Measurements from ENCODE around the gene PDLIM4.

The PDLIM4 gene

DNA sequence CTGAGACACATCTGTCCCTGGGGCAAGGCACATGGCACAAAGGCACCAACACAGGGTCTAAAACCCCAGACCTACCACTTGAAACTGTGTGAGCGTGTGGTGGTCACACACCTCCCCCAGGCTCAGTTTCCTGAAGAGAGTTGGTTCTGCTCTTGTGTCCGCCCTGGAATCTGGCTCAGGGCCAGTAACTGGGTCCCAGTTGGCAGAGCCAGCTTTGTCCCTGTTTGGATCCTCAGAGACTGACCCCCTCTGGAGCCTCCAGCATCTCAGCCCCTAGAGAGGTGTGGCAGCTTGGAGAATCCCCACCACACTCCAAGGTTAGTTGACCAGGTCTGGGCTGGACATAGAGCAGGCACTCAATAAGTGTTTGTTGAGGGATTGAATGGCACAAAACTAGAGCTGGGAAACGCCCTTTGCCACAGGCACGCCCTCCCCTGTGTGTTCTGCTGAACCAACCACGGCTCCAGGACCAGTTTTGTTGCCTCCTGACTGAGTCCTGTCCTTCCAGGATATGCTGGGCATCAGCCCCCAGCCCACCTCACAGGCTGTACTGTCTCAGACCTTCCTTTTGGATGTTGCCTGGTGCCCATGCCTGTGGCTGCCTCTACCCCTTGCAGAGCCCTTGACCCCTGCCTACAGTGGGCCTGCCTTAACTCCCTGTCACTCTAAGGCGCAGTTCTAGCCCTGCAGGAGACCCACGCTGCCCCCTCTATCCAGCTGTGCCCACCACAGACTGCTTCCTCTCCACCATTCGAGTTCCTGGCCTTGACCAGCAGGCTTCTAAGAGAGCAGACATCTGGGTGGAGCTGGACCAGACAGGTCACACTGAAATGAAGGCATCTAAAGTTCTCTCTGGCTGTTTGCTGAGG is 3.8 kb upstream of the PDLIM4 start:
- Histone ChIP-seq H3K4me1 (ENCODE audit: insufficient read depth, low read length) (peaks cover 5% of the 10 kb centered on the region; the same call in 1 of the 2 replicates), H3K9me3 (ENCODE audit: control insufficient read depth, insufficient read depth, low read length) (no peaks in the 10 kb centered on the region), H3K36me3 (ENCODE audit: insufficient read depth, low read length) (no peaks in the 10 kb centered on the region), H3K9ac (ENCODE audit: low read depth, low read length) (no peak overlapping the region)

DNA sequence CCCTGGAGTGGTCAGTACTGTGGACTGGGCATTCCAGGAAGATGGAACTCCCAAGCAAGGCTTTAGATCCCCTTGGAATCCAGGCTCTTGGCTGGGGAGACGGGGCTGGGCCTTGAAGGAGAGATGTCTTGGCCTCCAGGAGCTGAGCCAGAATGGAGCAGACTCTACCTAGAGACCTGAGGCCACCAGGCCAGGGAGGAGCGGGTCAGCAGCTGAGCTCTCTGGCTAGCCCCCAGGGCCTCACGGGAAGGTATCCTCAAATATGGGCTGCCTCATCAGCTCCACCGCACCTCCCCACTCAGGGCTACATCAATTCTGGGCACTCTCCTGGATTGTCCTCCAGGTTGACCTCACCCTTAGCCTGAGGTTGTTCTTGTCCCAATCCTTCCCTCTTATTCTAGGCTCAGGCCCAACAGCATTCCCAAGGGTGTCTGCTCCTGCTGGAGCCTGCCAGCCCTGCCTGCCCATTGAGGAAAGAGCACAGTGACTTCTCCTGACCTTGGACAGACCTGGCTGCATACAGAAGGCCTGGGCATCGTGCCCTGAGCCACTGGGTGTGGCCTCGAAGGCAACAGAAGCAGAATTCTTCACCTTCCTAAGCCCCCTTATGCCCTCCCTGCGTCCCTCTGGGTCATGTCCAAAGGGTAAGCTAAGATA is 3.0 kb upstream of the PDLIM4 start:
- no peaks in the 10 kb centered on the region for H3K9me3 ChIP-seq (ENCODE audit: control insufficient read depth, insufficient read depth, low read length)

DNA sequence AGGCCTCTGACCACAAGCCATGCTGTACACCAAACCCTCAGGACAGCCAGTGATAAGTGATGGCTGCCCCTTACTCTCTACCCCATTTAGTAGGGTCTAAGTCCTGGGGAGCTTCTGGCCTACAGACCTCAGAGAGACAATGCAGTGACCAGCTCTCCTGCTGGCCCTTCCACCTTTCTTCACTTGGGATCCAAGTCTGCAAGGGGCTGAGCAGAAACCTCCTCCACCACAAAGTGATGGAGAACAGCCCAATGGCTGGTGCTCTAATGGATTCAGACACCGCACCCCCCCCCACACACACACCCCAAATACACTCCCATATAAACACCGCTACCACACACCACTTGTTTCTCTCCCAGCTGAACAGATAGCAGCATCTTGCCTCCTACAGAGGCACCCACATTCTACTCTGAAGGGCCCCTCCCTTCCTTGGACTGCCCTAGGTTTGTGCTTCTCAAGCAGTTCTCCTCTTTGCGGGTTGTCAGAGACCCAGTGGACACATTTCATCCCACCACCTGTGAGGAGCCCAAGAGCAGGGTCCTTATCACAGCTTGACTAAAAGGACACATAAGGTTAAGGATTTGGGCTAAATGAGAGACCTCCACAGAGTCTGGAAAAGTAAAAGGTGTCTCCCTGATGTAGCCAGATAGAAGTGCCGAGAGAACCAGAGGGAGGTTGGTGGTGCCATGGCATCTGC is 1.3 kb upstream of the PDLIM4 start:
- H3K4me1 ChIP-seq (ENCODE audit: insufficient read depth, low read length) = peaks cover 17% of the 10 kb centered on the region; the same call in 1 of the 2 replicates
- no peaks in the 10 kb centered on the region for H3K9me3 ChIP-seq (ENCODE audit: control insufficient read depth, insufficient read depth, low read length)
- no peaks in the 10 kb centered on the region for H3K36me3 ChIP-seq (ENCODE audit: insufficient read depth, low read length)
- no peak overlapping the region; the same call in 1 of the 2 replicates for H3K9ac ChIP-seq (ENCODE audit: low read depth, low read length)

More for the DNA sequence above, 3.0 kb upstream of the PDLIM4 start:
- Histone ChIP-seq H3K36me3 (ENCODE audit: insufficient read depth, low read length) (no peaks in the 10 kb centered on the region), H3K9ac (ENCODE audit: low read depth, low read length) (no peak overlapping the region), H3K4me1 (ENCODE audit: insufficient read depth, low read length) (peaks cover 7% of the 10 kb centered on the region; the same call in 1 of the 2 replicates)

DNA sequence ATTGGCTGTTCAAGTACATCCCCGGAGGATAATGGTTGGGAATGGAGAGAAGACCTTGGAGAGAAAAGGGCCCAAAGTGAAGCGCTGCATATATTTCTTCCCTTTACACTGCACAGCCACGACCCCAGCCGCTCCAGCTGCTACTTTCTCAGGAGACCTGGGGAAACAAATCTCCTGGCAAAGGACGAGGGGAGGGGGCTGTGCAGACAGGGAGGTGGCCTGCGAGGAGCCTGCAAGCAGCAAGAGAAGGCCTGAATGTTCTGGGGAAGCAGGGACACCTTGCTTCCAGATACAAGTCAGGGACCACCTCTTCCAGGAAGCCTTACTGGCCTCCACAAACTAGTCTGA is 739 bp upstream of the PDLIM4 start:
- H3K9me3 ChIP-seq (ENCODE audit: control insufficient read depth, insufficient read depth, low read length) = no peaks in the 10 kb centered on the region
- peak overlapping the region; percentile 60; the same call in 1 of the 2 replicates for H3K9ac ChIP-seq (ENCODE audit: low read depth, low read length)
- peaks cover 17% of the 10 kb centered on the region; the same call in 1 of the 2 replicates for H3K4me1 ChIP-seq (ENCODE audit: insufficient read depth, low read length)
- H3K36me3 ChIP-seq (ENCODE audit: insufficient read depth, low read length) = no peaks in the 10 kb centered on the region

DNA sequence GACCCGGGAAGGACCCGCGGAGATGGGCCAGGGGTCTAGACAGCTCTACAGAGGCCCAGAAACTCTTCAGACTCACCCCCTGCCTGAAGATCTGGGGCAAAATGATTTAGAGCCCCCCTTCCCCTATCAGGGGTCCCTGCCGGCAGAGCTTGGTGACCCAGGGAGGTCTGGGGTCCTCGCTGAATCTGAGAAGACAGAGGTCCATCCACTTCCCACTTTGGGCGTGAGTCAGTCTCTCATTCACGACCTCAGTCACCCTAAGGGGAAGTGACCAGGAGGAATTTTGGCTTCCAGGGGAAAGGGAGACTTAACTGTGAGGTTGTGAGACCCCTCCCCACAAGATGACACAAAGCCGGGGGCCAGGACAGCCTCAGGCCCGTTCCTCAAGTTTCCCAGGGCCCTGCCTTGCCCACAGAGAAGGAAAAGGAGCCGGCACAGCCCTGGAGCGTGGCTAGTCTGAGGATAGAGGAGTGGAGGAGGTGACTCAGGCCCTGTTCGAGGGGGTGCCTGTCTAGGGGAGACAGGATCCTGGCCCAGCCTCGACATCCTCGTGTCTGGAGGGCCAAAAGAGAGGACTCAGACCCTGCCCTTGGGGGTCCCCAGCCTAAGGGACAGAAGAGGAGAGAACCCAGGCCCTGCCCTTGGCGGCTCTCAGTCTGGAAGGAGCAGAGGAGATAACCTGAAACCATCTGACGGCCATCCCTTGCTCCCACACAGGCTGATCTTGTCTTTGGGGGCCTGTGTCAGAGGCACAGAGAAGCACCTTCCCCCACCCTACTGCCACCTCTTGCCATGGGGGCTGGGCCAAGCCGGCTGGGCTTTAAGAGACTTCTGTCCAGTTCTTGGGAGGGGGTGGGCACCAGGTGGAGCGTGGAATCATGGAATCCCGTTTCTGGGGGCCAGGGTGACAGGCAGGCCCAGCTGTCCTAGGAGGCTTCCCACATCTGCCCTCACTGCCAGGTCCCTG is 889 bp downstream of the PDLIM4 start:
- no peaks in the 10 kb centered on the region for H3K36me3 ChIP-seq (ENCODE audit: insufficient read depth, low read length)
- peak overlapping the region; percentile 65 for H3K9ac ChIP-seq (ENCODE audit: low read depth, low read length)
- H3K4me1 ChIP-seq (ENCODE audit: insufficient read depth, low read length) = peaks cover 17% of the 10 kb centered on the region; the same call in 1 of the 2 replicates
- H3K9me3 ChIP-seq (ENCODE audit: control insufficient read depth, insufficient read depth, low read length) = no peaks in the 10 kb centered on the region

DNA sequence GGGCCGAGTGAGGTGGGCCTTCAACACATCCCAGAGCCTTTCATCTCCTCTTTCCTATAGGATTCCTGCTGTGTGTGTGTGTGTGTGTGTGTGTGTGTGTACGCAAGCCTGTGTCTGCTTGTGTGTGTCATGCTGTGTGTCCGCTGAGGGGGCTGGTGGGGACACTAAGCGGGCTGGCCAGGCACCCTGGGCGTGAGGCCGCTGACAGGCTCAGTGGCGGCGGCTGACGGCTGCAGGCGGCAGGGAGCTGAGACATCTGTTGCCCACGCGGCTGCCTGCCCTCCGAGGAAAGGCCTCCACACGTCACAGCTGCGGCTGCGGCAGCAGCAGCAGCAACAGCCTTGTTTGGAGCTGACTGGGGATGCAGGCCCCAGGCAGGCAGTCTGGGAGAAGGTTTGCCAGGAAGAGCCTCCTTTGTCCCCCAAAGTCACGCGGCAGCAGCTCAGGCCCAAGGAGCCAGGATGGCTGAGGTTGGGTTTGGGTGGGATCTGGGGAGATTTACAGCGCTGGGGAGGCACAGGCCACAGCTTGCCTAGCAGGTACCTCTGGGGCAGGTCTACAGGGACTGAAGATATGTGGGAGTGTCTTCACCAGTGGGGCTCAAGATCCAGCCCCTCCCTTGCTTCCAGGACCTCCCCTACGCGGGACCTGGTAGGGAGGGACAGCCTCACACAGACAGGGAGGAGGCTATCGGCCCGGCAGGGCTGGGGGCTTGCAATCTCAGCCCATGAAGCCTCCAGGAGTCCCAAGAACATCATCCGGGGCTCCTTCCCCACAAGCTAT is 1.8 kb downstream of the PDLIM4 start:
- H3K9me3 ChIP-seq (ENCODE audit: control insufficient read depth, insufficient read depth, low read length) = no peaks in the 10 kb centered on the region
- peaks cover 17% of the 10 kb centered on the region; the same call in 1 of the 2 replicates for H3K4me1 ChIP-seq (ENCODE audit: insufficient read depth, low read length)
- no peaks in the 10 kb centered on the region for H3K36me3 ChIP-seq (ENCODE audit: insufficient read depth, low read length)
- peak overlapping the region; percentile 19; the same call in 1 of the 2 replicates for H3K9ac ChIP-seq (ENCODE audit: low read depth, low read length)

DNA sequence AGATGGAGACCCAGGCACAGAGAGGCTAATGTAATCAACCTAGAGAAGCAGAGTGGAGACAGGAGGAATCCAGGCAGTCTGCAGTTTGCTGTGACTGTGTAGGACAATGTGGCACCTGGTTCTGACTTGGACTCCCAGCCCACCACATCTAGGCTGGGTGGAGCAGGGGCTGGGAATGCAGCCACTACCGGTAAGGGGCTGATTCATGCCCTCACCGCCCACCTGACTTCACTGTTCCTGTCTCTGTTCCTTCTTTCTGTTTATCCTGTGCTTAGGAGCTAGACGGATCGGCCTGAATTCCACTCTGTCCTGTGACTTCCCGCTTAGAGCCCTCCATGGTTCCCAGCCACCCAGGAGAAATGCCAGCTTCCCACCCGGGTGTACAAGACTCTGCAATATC is 2.6 kb downstream of the PDLIM4 start:
- no peaks in the 10 kb centered on the region for H3K36me3 ChIP-seq (ENCODE audit: insufficient read depth, low read length)
- peaks cover 17% of the 10 kb centered on the region; the same call in 1 of the 2 replicates for H3K4me1 ChIP-seq (ENCODE audit: insufficient read depth, low read length)
- H3K9ac ChIP-seq (ENCODE audit: low read depth, low read length) = no peak overlapping the region
- H3K9me3 ChIP-seq (ENCODE audit: control insufficient read depth, insufficient read depth, low read length) = no peaks in the 10 kb centered on the region

DNA sequence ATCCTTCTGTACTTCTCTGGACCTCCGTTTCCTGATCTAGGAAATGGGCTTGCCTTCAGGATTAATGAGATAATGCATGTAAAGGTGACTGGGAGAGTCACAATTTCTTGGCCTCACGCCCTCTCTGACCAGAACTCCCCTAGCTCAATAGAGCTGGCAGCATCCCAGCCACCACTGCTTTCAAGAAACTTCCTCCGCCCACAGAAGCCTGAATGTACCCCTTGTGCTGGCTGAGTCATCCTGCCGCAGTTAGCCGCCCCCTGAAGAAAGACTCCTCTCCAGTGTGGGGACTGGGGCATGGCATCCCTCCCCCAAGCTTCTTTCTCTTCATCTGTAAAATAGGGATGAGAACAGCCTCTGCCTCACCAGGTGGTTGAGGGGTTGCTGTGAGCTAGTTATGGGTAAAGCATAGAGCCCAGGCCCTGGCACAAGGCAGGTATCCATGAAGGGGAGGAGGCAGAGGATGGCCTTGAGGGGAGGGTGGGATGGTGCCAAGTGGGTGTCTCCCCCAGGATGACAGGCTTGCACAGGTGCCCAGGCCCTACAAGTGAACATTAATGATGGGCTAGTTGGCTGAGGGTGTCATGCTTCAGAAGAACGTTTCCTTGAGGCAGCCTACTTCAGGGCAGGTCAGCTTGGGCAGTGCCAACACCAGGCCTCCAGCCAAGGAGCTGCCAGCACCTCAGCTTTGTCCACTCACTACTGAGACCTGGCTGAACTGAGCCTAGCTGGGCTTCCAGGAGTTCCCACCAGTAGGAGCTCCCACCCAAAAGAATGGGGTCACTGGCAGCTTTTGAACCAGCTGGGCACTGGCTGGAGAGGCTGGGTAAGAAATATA is 3.4 kb downstream of the PDLIM4 start:
- Histone ChIP-seq H3K9me3 (ENCODE audit: control insufficient read depth, insufficient read depth, low read length) (no peaks in the 10 kb centered on the region), H3K9ac (ENCODE audit: low read depth, low read length) (no peak overlapping the region), H3K36me3 (ENCODE audit: insufficient read depth, low read length) (no peaks in the 10 kb centered on the region), H3K4me1 (ENCODE audit: insufficient read depth, low read length) (peaks cover 17% of the 10 kb centered on the region; the same call in 1 of the 2 replicates)

DNA sequence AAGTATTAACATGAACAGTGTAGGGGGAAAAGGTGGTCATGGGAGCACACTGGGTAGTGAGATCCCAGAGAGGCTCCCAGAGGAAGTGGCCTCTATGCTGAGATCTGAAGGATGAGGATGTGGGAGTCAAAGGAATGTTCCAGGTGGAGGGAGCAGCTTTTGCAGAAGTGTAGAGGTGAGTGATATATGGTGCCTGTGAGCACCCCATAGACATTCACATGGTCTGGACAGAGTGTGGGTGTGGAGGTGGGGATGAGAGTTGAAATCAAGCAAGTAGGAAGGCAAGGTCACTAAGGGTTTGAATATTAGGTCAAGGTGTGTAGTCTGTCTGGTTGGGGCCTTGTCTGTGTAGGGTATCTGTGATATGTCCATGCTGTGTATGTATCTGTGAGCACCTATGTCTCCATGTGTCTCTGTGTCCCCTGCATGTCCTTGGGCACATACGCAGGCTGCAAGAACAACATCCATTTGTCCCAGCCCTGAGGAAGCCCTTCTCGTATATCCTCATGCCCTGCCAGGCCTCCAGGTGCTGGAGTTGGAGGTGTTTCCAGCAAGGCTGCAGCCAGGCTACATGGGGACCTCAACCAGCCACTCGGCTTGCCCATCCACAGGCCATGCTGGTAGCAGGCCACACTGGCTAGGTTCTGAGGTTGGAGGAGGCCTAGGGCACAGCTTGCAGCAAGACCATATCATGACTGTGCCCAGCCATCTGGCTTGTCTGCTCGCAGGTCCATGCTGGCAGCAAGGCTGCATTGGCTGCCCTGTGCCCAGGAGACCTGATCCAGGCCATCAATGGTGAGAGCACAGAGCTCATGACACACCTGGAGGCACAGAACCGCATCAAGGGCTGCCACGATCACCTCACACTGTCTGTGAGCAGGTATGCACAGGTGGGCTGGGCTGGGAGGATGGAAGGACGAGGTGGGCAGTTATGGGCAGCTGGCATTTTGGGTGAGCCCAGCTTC is 4.7 kb downstream of the PDLIM4 start:
- no peaks in the 10 kb centered on the region for H3K9me3 ChIP-seq (ENCODE audit: control insufficient read depth, insufficient read depth, low read length)
- H3K4me1 ChIP-seq (ENCODE audit: insufficient read depth, low read length) = peaks cover 17% of the 10 kb centered on the region; the same call in 1 of the 2 replicates
- H3K9ac ChIP-seq (ENCODE audit: low read depth, low read length) = no peak overlapping the region
- H3K36me3 ChIP-seq (ENCODE audit: insufficient read depth, low read length) = no peaks in the 10 kb centered on the region

DNA sequence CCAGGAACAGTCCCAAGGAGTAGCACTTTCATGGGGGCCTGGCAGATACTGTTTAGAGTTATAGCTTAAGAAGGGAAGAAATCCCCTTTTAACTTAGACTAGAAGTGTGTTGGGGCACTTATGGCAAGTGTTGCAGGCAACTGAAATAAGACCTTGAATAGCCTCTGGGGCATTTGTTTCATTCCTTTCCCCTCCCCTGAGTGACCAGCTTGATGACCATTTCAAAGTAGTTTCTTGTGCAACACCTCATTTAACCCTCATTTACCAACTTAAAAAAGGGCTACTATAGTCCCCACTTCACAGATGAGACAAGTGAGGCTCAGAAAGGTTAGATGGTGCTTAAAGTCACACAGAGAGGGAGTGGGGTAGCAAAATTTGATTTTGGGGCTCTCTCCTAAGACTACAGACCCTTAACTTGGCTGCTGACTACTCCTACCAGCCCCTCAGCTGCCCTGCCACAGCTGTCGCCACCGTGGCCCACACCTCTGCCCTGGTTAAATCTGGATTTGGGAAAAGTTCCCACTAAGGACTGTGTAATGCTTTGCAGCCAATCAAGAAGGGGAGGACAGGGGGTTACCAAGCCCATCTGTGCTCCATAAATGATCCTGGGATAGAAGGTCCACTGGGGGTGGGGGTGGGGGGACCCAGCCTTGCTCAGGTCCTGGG is 5.5 kb downstream of the PDLIM4 start:
- Histone ChIP-seq H3K9ac (ENCODE audit: low read depth, low read length) (no peak overlapping the region), H3K9me3 (ENCODE audit: control insufficient read depth, insufficient read depth, low read length) (no peaks in the 10 kb centered on the region), H3K36me3 (ENCODE audit: insufficient read depth, low read length) (no peaks in the 10 kb centered on the region), H3K4me1 (ENCODE audit: insufficient read depth, low read length) (peaks cover 17% of the 10 kb centered on the region; the same call in 1 of the 2 replicates)

DNA sequence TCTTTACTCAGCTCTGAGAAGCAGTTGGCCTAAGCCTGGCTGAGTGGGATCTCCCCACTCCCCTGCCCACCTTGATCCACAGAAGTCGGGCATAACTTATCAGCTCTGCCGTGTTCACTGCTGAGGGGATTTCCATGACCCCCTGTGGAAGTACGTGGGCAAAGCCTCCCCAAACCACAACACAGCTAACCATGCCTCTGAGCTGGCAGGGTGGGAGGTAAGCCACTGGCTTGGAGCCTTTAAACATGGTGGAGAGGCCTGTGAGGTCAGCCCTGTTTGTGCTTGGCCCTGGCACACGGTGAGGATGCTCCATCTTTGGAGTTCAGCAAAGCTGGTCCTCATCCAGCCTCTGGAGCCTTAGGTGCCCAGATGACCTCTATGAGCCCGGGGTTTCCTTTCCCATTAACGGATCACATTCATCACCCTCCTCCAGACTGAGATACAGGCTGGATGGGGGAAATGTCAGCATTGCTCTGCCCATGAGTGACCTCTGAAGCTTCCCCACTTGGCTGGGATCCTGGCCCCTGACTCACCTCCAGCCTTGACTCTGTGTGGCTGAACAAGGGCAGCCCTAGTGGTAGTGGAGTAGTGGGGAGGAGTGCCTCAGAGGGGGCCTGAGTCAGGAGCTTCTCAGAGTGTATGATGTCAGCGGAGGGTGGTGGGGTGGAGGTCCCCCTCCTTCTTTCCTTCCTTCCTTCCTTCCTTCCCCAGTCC is 6.2 kb downstream of the PDLIM4 start:
- H3K9ac ChIP-seq (ENCODE audit: low read depth, low read length) = no peak overlapping the region

More for the DNA sequence above, 6.2 kb downstream of the PDLIM4 start:
- Histone ChIP-seq H3K4me1 (ENCODE audit: insufficient read depth, low read length) (peaks cover 17% of the 10 kb centered on the region; the same call in 1 of the 2 replicates), H3K36me3 (ENCODE audit: insufficient read depth, low read length) (no peaks in the 10 kb centered on the region), H3K9me3 (ENCODE audit: control insufficient read depth, insufficient read depth, low read length) (no peaks in the 10 kb centered on the region)

Measured in ES-I3 (cell line).